ENCODE data around the gene ZNF407.

The ZNF407 gene

GRCh38 chr18:74930616-74931015, 332.9 kb downstream of the ZNF407 start:
- TF ChIP-seq, protein P1, sequence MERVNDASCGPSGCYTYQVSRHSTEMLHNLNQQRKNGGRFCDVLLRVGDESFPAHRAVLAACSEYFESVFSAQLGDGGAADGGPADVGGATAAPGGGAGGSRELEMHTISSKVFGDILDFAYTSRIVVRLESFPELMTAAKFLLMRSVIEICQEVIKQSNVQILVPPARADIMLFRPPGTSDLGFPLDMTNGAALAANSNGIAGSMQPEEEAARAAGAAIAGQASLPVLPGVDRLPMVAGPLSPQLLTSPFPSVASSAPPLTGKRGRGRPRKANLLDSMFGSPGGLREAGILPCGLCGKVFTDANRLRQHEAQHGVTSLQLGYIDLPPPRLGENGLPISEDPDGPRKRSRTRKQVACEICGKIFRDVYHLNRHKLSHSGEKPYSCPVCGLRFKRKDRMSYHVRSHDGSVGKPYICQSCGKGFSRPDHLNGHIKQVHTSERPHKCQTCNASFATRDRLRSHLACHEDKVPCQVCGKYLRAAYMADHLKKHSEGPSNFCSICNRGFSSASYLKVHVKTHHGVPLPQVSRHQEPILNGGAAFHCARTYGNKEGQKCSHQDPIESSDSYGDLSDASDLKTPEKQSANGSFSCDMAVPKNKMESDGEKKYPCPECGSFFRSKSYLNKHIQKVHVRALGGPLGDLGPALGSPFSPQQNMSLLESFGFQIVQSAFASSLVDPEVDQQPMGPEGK (CRISPR knock-in tag; IDR thresholded peaks at IDR 0.05; ENCODE audit: borderline replicate concordance), result no peak
- TF ChIP-seq ESRRG (CRISPR knock-in tag; IDR thresholded peaks at IDR 0.05) (no peak), POU6F1 (CRISPR knock-in tag; IDR thresholded peaks at IDR 0.05; ENCODE audit: borderline replicate concordance, low read depth) (no peak), RARB (CRISPR knock-in tag; IDR thresholded peaks at IDR 0.05) (no peak), PPARA (CRISPR knock-in tag; IDR thresholded peaks at IDR 0.05; ENCODE audit: borderline replicate concordance) (no peak), ARNTL (CRISPR knock-in tag; IDR thresholded peaks at IDR 0.05; ENCODE audit: borderline replicate concordance, low read depth) (no peak), ZNF8 (CRISPR knock-in tag; IDR thresholded peaks at IDR 0.05) (no peak), SNAI2 (CRISPR knock-in tag; IDR thresholded peaks at IDR 0.05) (no peak), BACH2 (CRISPR knock-in tag; IDR thresholded peaks at IDR 0.05; ENCODE audit: borderline replicate concordance) (no peak), TCF4 (CRISPR knock-in tag; IDR thresholded peaks at IDR 0.05; ENCODE audit: borderline replicate concordance) (no peak), ZNF565 (CRISPR knock-in tag; conservative IDR thresholded peaks at IDR 0.05; ENCODE audit: low read depth) (no peak), GLIS3 (CRISPR knock-in tag; IDR thresholded peaks at IDR 0.05) (no peak), ISL1 (CRISPR knock-in tag; IDR thresholded peaks at IDR 0.05) (no peak), TOX (CRISPR knock-in tag; IDR thresholded peaks at IDR 0.05; ENCODE audit: borderline replicate concordance) (no peak), ZFP30 (CRISPR knock-in tag; IDR thresholded peaks at IDR 0.05) (no peak)
- TF ChIP-seq, protein P2, sequence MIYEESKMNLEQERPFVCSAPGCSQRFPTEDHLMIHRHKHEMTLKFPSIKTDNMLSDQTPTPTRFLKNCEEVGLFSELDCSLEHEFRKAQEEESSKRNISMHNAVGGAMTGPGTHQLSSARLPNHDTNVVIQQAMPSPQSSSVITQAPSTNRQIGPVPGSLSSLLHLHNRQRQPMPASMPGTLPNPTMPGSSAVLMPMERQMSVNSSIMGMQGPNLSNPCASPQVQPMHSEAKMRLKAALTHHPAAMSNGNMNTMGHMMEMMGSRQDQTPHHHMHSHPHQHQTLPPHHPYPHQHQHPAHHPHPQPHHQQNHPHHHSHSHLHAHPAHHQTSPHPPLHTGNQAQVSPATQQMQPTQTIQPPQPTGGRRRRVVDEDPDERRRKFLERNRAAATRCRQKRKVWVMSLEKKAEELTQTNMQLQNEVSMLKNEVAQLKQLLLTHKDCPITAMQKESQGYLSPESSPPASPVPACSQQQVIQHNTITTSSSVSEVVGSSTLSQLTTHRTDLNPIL (CRISPR knock-in tag; IDR thresholded peaks at IDR 0.05; ENCODE audit: low read depth), result no peak
- TF ChIP-seq, protein P3, sequence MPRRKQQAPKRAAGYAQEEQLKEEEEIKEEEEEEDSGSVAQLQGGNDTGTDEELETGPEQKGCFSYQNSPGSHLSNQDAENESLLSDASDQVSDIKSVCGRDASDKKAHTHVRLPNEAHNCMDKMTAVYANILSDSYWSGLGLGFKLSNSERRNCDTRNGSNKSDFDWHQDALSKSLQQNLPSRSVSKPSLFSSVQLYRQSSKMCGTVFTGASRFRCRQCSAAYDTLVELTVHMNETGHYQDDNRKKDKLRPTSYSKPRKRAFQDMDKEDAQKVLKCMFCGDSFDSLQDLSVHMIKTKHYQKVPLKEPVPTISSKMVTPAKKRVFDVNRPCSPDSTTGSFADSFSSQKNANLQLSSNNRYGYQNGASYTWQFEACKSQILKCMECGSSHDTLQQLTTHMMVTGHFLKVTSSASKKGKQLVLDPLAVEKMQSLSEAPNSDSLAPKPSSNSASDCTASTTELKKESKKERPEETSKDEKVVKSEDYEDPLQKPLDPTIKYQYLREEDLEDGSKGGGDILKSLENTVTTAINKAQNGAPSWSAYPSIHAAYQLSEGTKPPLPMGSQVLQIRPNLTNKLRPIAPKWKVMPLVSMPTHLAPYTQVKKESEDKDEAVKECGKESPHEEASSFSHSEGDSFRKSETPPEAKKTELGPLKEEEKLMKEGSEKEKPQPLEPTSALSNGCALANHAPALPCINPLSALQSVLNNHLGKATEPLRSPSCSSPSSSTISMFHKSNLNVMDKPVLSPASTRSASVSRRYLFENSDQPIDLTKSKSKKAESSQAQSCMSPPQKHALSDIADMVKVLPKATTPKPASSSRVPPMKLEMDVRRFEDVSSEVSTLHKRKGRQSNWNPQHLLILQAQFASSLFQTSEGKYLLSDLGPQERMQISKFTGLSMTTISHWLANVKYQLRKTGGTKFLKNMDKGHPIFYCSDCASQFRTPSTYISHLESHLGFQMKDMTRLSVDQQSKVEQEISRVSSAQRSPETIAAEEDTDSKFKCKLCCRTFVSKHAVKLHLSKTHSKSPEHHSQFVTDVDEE (CRISPR knock-in tag; IDR thresholded peaks at IDR 0.05), result no peak
- no peak for ATAC-seq

- TF ChIP-seq, protein P1 (CRISPR knock-in tag; IDR thresholded peaks at IDR 0.05; ENCODE audit: borderline replicate concordance), result no peak
- TF ChIP-seq RARB (CRISPR knock-in tag; IDR thresholded peaks at IDR 0.05) (no peak), ARNTL (CRISPR knock-in tag; IDR thresholded peaks at IDR 0.05; ENCODE audit: borderline replicate concordance, low read depth) (no peak), CSDC2 (CRISPR knock-in tag; IDR thresholded peaks at IDR 0.05) (no peak)
Measured at GRCh38 chr18:74933930-74934329, 336.3 kb downstream of the ZNF407 start.

DNA sequence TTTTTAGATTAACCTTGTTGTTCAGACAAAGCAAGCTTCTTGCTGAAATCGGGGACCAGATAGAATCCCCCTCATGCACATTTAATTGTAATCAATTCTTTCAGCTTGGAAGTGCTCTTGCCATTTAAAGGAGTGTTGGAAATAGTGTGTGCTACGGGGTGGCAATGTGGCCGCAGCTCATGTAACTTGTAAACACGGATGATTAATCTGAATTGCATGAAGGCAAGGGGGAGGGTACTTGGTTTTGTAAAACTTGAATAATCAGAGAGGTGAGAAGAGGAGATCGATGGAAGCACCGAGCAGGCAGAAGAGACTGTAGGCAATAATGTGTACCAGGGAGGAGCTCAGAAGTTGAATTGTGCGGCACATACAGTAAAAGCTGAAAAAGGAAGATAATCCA, 337.8 kb downstream of the ZNF407 start:
- ATAC-seq, result no peak
- TF ChIP-seq RARB (CRISPR knock-in tag; IDR thresholded peaks at IDR 0.05) (no peak), SNAI2 (CRISPR knock-in tag; IDR thresholded peaks at IDR 0.05) (no peak), GLIS3 (CRISPR knock-in tag; IDR thresholded peaks at IDR 0.05) (no peak), TCF4 (CRISPR knock-in tag; IDR thresholded peaks at IDR 0.05; ENCODE audit: borderline replicate concordance) (no peak), CSRNP3 (CRISPR knock-in tag; IDR thresholded peaks at IDR 0.05) (no peak), ISL1 (CRISPR knock-in tag; IDR thresholded peaks at IDR 0.05) (no peak)
- TF ChIP-seq, protein P3 (CRISPR knock-in tag; IDR thresholded peaks at IDR 0.05), result no peak
- TF ChIP-seq, protein P1 (CRISPR knock-in tag; IDR thresholded peaks at IDR 0.05; ENCODE audit: borderline replicate concordance), result no peak
- TF ChIP-seq, protein P2 (CRISPR knock-in tag; IDR thresholded peaks at IDR 0.05; ENCODE audit: low read depth), result no peak

More at GRCh38 chr18:74933930-74934329, 336.3 kb downstream of the ZNF407 start:
- ATAC-seq, result no peak
